GM12801 (cell line): ENCODE data around the gene C1orf116.

Experiments
- CTCF ChIP-seq: IDR thresholded peaks from one replicate; pipeline ENCODE4 v1.5.1; 2011; ENCODE audit warnings: control low read depth; ENCODE audit not compliant: insufficient read length; ENCODE audit errors: extremely low read depth

Gene C1orf116

GRCh38 chr1:207006914-207007313 is 25.6 kb downstream of the C1orf116 start:
- no peak for TF ChIP-seq CTCF

GRCh38 chr1:207006083-207006482 is 26.5 kb downstream of the C1orf116 start:
- no peak for TF ChIP-seq CTCF

DNA sequence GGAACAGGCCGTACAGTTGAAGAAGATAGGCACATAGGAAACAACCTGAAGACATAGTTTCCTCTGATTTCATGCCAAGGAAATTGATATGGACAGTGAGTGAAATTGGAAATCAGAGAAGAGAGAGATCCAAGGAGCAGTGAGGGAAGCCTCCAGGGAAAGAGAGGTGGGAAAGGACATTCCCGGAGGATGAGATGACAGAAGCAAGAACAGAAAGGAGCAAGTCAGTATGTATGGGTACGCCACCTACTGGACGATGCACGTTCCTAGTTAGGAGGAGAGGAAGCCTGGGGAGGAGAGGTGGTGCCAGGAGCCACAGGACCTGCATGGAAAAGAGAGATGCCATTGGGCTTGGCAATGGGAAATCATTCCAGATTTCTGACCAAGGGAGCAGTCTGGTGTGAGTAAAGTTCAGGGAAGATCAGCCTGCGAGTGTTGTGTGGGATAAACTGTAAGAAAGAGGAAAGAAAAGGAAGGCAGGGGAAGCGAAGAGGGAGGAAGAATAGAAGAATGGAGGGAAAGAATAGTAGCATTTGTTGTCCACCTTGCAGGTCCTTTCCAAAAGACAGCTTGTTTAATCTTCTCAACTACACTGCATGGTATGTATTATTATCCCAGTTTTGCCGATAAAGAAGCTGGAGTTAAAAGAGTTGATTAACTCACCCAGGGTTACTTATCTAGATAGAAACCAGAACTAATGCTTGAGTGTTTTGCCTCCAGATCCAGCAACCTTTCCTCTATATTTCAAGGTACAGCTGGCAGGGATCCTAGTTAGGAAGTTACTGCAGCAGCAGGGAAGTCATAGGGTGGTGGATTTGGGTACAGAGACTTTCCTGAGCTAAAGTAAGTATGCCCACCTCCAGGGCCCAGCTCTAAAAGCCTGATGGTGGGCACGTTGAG is 27.4 kb downstream of the C1orf116 start:
- TF ChIP-seq CTCF = no peak

- TF ChIP-seq CTCF = no peak
These were observed 29.3 kb downstream of the C1orf116 start for GRCh38 chr1:207003210-207003609.

DNA sequence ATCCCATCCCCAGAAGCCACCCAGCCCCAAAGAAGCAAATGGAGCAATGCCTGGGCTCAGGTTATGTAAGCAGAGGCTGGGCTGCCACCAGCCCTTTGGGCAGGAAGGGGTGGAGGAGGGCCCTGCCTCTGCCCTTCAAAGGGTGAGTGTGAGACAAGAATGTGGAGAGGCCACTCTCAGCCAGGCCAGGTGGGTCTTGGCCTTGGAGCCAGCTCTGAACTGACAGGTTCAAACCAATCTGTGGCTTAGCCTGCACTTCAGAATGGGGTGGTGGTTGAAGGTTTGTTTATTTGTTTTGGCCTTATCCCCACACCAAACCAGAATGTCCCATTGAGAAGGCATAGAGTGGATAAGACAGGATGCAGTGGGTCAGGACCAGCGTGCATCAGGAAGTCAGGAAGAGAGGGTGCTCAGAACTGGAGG is 29.8 kb downstream of the C1orf116 start:
- TF ChIP-seq CTCF = no peak

DNA sequence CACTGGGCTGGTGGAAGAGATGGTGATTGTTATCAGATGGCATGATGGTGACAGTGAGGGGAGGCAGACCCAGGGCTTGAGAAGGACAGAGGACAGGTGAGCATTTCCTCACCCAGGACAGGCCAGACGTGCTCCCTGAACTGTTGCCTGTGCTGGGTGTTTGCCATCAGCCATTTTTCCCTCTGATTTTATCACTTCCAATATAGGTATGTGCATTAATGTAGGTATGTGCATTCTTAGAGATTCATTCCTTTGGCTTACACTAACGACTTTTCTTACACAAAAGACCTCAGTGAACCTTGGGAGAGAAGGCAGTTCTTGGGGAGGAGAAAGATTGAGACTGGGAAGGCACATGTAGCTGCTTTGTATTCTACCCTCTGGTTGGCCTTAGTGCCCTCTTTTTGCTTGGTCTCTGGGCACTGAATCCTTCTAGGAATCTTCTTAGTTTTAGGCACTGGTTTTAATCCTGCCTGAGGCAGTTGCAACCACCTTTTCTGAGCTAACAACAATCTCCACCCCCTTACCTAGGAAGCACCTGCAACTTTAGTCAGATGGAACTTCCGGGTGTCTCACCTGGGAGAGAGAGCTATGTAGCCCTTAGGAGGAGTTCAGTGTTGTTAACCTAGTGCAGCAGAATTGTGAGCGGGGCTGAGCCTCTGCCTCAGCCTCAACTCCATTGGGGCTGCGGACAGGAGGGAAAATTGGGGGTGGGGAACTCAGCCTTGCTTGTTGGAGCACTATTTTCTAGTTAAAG is 30.9 kb downstream of the C1orf116 start:
- TF ChIP-seq CTCF = no peak

- no peak for TF ChIP-seq CTCF
These were observed 31.8 kb downstream of the C1orf116 start for GRCh38 chr1:207000651-207001291.
